ENCODE measurements around the gene CD22.

The CD22 gene

DNA sequence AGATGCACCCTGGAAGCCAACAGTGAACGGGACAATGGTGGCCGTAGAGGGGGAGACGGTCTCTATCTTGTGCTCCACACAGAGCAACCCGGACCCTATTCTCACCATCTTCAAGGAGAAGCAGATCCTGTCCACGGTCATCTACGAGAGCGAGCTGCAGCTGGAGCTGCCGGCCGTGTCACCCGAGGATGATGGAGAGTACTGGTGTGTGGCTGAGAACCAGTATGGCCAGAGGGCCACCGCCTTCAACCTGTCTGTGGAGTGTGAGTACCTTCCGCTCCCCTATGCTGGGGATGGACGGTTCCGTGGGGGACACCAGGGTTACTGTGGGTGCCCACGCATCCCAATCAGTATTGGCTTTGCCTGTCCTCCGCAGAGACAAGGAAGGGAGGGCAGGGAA lies 26.5 kb upstream of the CD22 start:
- H3K27ac ChIP-seq = no peak overlapping the region
- peaks cover 0 to 53% of the 10 kb centered on the region in 2 donors for H3K27me3 ChIP-seq
- no peaks in the 10 kb centered on the region for H3K9me3 ChIP-seq
- no peaks in the 10 kb centered on the region for H3K4me1 ChIP-seq
- no peak for DNase-seq
- intact Hi-C loops (cut with DNase I; ENCODE audit: low total_unique reads) = no loop called here
- no peak overlapping the region for H3K4me3 ChIP-seq
- H3K36me3 ChIP-seq = no peaks in the 10 kb centered on the region
- TF ChIP-seq, protein P1, sequence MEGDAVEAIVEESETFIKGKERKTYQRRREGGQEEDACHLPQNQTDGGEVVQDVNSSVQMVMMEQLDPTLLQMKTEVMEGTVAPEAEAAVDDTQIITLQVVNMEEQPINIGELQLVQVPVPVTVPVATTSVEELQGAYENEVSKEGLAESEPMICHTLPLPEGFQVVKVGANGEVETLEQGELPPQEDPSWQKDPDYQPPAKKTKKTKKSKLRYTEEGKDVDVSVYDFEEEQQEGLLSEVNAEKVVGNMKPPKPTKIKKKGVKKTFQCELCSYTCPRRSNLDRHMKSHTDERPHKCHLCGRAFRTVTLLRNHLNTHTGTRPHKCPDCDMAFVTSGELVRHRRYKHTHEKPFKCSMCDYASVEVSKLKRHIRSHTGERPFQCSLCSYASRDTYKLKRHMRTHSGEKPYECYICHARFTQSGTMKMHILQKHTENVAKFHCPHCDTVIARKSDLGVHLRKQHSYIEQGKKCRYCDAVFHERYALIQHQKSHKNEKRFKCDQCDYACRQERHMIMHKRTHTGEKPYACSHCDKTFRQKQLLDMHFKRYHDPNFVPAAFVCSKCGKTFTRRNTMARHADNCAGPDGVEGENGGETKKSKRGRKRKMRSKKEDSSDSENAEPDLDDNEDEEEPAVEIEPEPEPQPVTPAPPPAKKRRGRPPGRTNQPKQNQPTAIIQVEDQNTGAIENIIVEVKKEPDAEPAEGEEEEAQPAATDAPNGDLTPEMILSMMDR (IDR thresholded peaks at IDR 0.05) = no peak

DNA sequence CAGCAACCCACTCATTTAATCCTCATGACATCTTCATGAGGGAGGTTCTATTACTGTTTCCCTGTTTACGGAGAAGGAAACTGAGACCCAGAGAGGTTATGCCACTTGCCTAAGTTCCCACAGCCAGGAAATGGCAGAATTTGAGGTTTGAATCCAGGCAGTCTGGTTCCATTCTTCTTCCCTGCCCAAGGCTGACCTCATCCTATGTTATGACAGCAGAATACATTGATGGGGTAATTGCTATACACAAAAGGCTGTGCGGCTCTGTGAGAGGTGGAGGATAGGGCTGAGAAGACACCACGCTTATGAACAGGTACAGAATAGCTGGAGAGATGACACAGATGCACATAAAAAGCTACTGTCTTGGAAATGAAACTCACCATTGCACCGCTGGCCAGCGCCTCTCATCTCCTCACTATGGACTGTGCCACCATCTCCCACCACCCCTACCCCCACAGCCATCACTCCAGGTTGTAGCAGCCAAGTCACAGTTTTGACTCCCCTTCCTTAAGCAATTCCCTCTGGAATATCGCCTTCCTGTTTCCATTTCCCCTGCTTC lies 25.6 kb upstream of the CD22 start:
- H3K36me3 ChIP-seq = no peaks in the 10 kb centered on the region
- TF ChIP-seq, protein P1 (IDR thresholded peaks at IDR 0.05) = no peak
- intact Hi-C loops (cut with DNase I; ENCODE audit: low total_unique reads) = no loop called here
- no peaks in the 10 kb centered on the region for H3K4me1 ChIP-seq
- no peak overlapping the region for H3K27ac ChIP-seq
- no peaks in the 10 kb centered on the region for H3K9me3 ChIP-seq
- H3K27me3 ChIP-seq = peaks cover 0 to 44% of the 10 kb centered on the region in 2 donors
- no peak overlapping the region for H3K4me3 ChIP-seq
- DNase-seq = no peak

DNA sequence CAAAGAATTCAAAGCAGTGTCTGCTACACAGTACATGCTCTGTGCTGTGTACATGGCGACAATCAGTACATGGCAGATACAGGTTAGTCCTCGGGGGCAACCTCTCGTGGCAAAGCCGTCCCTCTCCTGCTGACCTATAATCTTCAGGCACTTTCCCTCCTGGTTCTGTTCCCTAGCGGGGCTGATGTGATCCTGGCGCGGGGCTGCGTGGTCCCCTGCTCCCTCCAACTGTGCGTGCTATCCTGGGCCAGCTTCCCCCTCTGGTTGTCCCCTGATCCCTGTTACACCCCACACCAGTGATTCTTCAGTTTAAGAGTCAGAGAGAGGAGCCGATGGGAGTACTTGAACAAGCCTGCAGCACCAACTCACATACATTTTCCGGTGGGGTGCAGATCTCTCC lies 25.0 kb upstream of the CD22 start:
- H3K4me3 ChIP-seq = no peak overlapping the region
- H3K4me1 ChIP-seq = no peaks in the 10 kb centered on the region
- intact Hi-C loops (cut with DNase I; ENCODE audit: low total_unique reads) = no loop called here
- DNase-seq = no peak
- H3K36me3 ChIP-seq = no peaks in the 10 kb centered on the region
- TF ChIP-seq, protein P1 (IDR thresholded peaks at IDR 0.05) = no peak
- no peaks in the 10 kb centered on the region for H3K9me3 ChIP-seq
- H3K27me3 ChIP-seq = peaks cover 0 to 39% of the 10 kb centered on the region in 2 donors
- H3K27ac ChIP-seq = no peak overlapping the region

DNA sequence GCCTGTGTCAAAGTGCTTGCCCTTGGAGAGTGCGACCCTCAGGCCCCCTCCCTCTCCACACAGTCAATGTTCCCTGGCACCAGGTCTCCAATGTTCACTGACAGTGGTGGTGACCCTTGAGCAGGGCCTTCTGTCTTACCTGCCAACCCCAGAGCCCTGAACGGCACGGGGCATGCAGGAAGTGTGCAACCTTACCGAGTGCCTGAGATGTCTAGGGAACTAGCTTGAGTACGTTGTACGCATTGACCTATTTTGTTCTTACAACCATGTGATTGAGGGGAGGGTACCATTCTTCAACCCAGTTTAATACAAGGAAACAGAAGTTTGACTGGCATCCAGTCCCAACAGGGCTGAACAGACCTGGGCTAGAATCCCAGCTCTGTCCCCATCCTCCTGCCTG lies 23.8 kb upstream of the CD22 start:
- intact Hi-C loops (cut with DNase I; ENCODE audit: low total_unique reads) = no loop called here
- Histone ChIP-seq H3K4me3 (no peak overlapping the region), H3K27ac (no peak overlapping the region), H3K27me3 (peaks cover 0 to 31% of the 10 kb centered on the region in 2 donors), H3K36me3 (no peaks in the 10 kb centered on the region), H3K4me1 (peaks cover 0 to 4% (median 0%) of the 10 kb centered on the region in 4 donors), H3K9me3 (no peaks in the 10 kb centered on the region)
- TF ChIP-seq, protein P1 (IDR thresholded peaks at IDR 0.05) = no peak
- no peak for DNase-seq

DNA sequence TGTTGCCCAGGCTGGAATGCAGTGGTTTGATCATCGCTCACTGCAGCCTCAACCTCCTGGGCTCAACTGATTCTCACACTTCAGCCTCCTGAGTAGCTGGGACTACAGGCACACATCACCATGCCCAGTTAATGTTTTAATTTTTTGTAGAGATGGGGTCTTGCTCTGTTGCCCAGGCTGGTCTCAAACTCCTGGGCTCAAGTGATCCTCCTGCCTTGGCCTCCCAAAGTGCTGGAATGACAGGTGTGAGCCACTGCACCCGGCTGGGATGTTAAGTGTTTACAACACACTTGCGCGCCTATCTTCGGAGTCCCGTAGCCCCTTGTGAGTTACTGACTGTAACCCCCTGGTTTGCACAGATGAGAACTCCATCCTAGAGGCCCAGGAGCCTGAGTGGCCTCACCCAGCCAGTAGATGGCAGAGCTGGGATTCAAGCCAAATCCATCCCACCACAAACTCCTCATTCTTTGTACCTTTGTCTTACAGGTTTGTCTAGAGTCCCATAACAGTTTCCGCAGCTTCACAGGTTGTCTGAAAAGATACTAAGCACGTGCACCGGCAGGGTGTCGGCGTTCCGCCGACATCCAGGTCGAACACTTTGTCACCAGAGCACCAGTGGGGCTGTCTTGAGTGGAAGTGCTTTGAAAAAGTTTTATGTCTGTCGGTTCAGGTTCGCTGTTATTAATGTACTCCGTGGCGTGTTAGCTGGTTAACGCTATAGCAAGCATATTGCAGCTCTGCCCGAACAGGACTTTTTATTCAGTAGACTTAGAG lies 22.3 kb upstream of the CD22 start:
- H3K36me3 ChIP-seq = no peaks in the 10 kb centered on the region
- H3K4me3 ChIP-seq = no peak overlapping the region
- no peak overlapping the region for H3K27ac ChIP-seq
- H3K4me1 ChIP-seq = peaks cover 0 to 4% (median 0%) of the 10 kb centered on the region in 4 donors
- peaks cover 0 to 28% of the 10 kb centered on the region in 2 donors for H3K27me3 ChIP-seq
- no peaks in the 10 kb centered on the region for H3K9me3 ChIP-seq
- DNase-seq = no peak
- TF ChIP-seq, protein P1 (IDR thresholded peaks at IDR 0.05) = no peak
- intact Hi-C loops (cut with DNase I; ENCODE audit: low total_unique reads) = no loop called here

Data from tibial artery (tissue), 4 donors.